Osteocyte (in vitro differentiated cells): Measurements from ENCODE around the gene SNRPB2. TPM values are rescaled to one million over a fixed set of nuclear protein-coding genes. Genes with fewer than 3 reads are reported as not detected.

Experiments used
- DNase-seq: peaks from one replicate; pipeline ENCODE4 v3.0.0; 2021; ENCODE audit warnings: mixed read lengths; ENCODE audit not compliant: unreplicated experiment; ENCODE audit errors: extremely low spot score
- H3K27ac Mint-ChIP-seq: one replicate; pipeline ENCODE4 v1.8.0; 2021; ENCODE audit warnings: mild to moderate bottlenecking, mixed read lengths; ENCODE audit not compliant: unreplicated experiment
- H3K27me3 Mint-ChIP-seq: one replicate; pipeline ENCODE4 v1.8.0; 2021; ENCODE audit warnings: mixed read lengths; ENCODE audit not compliant: unreplicated experiment
- H3K36me3 Mint-ChIP-seq: one replicate; pipeline ENCODE4 v1.8.0; 2021; ENCODE audit warnings: mixed read lengths; ENCODE audit not compliant: unreplicated experiment
- H3K4me1 Mint-ChIP-seq: one replicate; pipeline ENCODE4 v1.8.0; 2021; ENCODE audit warnings: mixed read lengths; ENCODE audit not compliant: unreplicated experiment
- H3K4me3 Mint-ChIP-seq: one replicate; pipeline ENCODE4 v1.8.0; 2021; ENCODE audit warnings: mild to moderate bottlenecking, moderate library complexity, mixed read lengths; ENCODE audit not compliant: unreplicated experiment
- H3K9me3 Mint-ChIP-seq: one replicate; pipeline ENCODE4 v1.8.0; 2021; ENCODE audit warnings: mixed read lengths; ENCODE audit not compliant: unreplicated experiment
- total RNA-seq: library from RNA; stranded (reverse); gene quantifications from 2 replicates; pipeline ENCODE4 v1.2.1, GENCODE V29; 2021
- TF ChIP-seq, protein P1 (sequence below): fragments of 200-600 bp; sonication (generic); IDR thresholded peaks from 2 replicates; pipeline ENCODE4 v1.5.0; 2021; ENCODE audit warnings: antibody characterized with exemption, mild to moderate bottlenecking, moderate library complexity

The SNRPB2 gene
- total RNA-seq, 1 donor from 2014 or later: 57.6 TPM

DNA sequence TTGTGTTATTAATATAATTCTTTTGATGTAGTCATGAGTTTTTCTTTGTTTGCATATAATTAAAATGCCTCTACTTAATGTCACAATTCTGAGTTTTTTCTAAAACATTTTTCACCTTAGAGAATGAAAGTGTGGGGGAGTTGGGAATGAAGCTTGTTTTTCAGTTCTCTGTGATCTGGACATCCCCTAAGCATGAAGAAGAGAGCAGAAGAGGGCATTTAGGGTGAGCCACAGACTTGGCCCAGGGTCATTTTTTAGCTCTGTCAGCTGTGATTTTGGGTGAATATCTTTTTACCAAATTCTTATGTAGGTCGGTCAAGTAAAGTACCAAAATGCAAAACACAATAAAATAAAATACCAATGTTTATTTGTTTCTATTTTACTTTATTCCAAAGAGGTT is 22.3 kb downstream of the SNRPB2 start:
- DNase-seq: no peak
- H3K4me1 Mint-ChIP-seq: no peaks in the 10 kb centered on the region
- no peaks in the 10 kb centered on the region for H3K9me3 Mint-ChIP-seq
- no peak overlapping the region for H3K4me3 Mint-ChIP-seq
- H3K27me3 Mint-ChIP-seq: peaks cover 37% of the 10 kb centered on the region
- no peaks in the 10 kb centered on the region for H3K36me3 Mint-ChIP-seq
- TF ChIP-seq, protein P1, sequence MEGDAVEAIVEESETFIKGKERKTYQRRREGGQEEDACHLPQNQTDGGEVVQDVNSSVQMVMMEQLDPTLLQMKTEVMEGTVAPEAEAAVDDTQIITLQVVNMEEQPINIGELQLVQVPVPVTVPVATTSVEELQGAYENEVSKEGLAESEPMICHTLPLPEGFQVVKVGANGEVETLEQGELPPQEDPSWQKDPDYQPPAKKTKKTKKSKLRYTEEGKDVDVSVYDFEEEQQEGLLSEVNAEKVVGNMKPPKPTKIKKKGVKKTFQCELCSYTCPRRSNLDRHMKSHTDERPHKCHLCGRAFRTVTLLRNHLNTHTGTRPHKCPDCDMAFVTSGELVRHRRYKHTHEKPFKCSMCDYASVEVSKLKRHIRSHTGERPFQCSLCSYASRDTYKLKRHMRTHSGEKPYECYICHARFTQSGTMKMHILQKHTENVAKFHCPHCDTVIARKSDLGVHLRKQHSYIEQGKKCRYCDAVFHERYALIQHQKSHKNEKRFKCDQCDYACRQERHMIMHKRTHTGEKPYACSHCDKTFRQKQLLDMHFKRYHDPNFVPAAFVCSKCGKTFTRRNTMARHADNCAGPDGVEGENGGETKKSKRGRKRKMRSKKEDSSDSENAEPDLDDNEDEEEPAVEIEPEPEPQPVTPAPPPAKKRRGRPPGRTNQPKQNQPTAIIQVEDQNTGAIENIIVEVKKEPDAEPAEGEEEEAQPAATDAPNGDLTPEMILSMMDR: no peak
- H3K27ac Mint-ChIP-seq: no peak overlapping the region

DNA sequence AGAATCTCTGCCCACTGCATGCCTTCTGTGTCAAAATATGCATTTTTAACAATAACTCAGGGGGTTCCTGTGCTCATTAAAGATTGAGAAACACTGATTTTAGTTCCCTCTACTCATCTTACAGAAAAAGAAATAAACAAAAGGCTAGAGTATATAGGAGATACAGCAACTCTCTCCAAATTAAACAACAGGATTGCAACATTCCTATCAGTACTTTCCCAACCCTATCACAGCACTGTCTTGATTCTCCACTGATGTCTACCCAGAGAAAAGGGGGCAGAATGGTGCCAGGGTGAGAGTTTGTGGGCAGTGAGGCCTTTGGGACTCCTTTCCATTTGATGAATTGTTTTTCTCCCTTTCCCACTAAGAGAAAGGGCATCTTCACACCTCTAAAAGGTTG is 23.1 kb downstream of the SNRPB2 start:
- Mint-ChIP-seq H3K4me3 (no peak overlapping the region), H3K27ac (no peak overlapping the region), H3K9me3 (no peaks in the 10 kb centered on the region), H3K36me3 (no peaks in the 10 kb centered on the region), H3K4me1 (no peaks in the 10 kb centered on the region), H3K27me3 (peaks cover 40% of the 10 kb centered on the region)
- no peak for DNase-seq
- TF ChIP-seq, protein P1: no peak

DNA sequence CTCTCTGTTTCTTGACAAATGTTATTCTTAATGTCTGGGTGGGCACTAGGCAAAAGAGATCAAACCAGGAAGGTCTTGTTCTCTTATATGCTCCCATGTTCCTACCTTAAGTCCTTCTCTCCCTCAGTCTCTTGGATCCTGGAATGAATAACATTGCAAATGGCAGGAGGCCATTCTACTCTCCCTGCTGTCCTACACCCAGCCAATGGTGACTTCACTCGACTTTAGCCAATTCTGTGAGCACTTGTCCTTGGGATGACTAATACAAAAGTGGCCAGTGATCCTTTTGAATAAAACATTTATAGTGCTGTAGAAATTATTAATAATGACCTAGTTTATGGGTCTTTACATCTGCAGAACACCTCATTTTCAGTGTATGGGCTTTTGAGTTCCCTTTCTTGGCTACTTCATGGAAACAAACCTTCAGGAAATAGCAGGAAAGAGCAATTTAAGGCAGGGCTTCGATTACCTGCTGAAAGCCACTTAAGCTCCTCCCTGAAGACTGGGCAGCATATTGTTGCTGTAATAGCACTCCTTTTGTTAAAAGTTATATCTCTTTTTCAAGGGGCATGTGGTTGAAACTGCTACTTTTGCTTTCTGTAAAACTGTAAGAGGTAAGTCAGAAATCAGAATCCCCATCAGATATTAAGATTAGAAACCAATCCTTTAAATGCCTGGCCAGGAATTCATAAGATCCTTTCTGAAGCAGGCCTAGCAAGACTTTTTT is 28.8 kb downstream of the SNRPB2 start:
- H3K27ac Mint-ChIP-seq: no peak overlapping the region
- no peaks in the 10 kb centered on the region for H3K36me3 Mint-ChIP-seq
- peaks cover 30% of the 10 kb centered on the region for H3K27me3 Mint-ChIP-seq
- no peaks in the 10 kb centered on the region for H3K4me1 Mint-ChIP-seq
- TF ChIP-seq, protein P1: no peak
- H3K4me3 Mint-ChIP-seq: no peak overlapping the region
- H3K9me3 Mint-ChIP-seq: no peaks in the 10 kb centered on the region
- DNase-seq: no peak

- no peak for DNase-seq
- H3K27me3 Mint-ChIP-seq: peaks cover 31% of the 10 kb centered on the region
- TF ChIP-seq, protein P1: no peak
These were observed 29.3 kb downstream of the SNRPB2 start for GRCh38 chr20:16759181-16759563.

GRCh38 chr20:16760431-16761304 is 30.8 kb downstream of the SNRPB2 start:
- no peak for DNase-seq
- peaks cover 42% of the 10 kb centered on the region for H3K27me3 Mint-ChIP-seq
- TF ChIP-seq, protein P1: no peak
- H3K4me3 Mint-ChIP-seq: no peak overlapping the region
- no peaks in the 10 kb centered on the region for H3K4me1 Mint-ChIP-seq
- H3K9me3 Mint-ChIP-seq: no peaks in the 10 kb centered on the region
- no peaks in the 10 kb centered on the region for H3K36me3 Mint-ChIP-seq
- H3K27ac Mint-ChIP-seq: no peak overlapping the region

More at GRCh38 chr20:16759181-16759563, 29.3 kb downstream of the SNRPB2 start:
- Mint-ChIP-seq H3K4me3 (no peak overlapping the region), H3K27ac (no peak overlapping the region), H3K9me3 (no peaks in the 10 kb centered on the region), H3K4me1 (no peaks in the 10 kb centered on the region), H3K36me3 (no peaks in the 10 kb centered on the region)
